ENCODE measurements around the gene NHSL2.
"Not testable (repeated sequence)": the region's sequence is repeated elsewhere in the genome, so short reads cannot be mapped to it uniquely, and the experiment has no call there.

Gene NHSL2

DNA sequence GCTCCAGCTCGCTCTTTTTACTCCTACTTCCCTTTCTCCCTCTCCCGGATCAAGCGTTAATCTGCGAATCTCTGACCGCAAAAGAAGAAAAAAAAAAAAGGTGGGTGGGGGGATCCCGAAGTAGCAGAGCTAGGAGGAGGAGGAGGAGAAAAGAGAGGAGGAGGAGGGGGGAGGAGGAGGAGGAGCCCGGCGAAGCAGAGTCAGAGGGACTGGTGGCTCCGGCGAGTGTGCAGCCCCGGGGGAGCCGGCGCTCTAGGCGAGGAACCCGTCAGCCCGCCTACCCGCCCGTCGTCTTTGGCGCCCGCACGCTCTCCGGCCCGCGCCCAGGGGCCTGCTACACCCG is at the start of gene NHSL2:
TSS of gene NHSL2 (plus strand) at position 203 of the 343 bp plus-strand sequence.
- DNase-seq (ENCODE audit: low read depth in 2 of 2), result peak; percentile 17 to 29

DNA sequence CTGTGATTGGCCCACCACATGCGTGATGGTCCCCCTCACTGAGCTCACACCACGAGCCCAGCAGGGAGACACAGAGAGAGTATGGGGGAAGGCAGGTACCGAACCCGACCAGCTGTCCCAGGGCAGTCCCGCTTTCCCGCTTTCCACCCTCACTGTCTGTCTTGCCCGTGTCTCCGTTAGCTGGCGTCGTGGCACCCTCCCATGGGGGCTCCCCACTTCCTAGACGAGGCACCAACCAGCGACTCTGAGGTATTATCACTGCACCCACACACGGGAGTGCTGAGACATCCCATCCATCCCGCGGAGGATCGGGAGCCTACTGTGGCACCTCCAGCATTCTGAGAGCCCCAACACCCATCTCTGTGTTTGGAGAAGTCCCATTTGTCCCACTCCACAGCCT is 43.0 kb upstream of the NHSL2 start:
- no peak for DNase-seq (ENCODE audit: low read depth in 2 of 2)

DNA sequence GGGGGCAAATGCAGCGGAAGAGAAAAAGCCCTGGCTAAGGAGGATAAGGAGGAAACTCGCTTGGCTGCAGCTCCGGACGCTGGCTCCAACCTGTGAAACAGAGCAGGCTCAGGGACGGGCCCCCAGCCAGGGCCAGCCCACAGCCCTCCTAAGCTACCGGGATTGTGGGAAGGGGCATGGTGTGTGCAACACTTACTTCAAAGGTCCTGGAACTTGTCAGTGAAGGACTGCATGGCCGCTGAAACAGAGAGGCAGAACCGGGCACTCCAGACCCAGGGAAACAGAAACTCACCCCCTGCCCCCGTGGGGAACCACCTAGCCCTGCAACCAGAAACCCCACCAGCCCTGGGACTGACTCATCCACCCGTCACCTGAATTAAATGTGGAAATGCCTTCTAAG is 41.1 kb upstream of the NHSL2 start:
- not testable (repeated sequence) for DNase-seq (ENCODE audit: low read depth in 2 of 2)

DNA sequence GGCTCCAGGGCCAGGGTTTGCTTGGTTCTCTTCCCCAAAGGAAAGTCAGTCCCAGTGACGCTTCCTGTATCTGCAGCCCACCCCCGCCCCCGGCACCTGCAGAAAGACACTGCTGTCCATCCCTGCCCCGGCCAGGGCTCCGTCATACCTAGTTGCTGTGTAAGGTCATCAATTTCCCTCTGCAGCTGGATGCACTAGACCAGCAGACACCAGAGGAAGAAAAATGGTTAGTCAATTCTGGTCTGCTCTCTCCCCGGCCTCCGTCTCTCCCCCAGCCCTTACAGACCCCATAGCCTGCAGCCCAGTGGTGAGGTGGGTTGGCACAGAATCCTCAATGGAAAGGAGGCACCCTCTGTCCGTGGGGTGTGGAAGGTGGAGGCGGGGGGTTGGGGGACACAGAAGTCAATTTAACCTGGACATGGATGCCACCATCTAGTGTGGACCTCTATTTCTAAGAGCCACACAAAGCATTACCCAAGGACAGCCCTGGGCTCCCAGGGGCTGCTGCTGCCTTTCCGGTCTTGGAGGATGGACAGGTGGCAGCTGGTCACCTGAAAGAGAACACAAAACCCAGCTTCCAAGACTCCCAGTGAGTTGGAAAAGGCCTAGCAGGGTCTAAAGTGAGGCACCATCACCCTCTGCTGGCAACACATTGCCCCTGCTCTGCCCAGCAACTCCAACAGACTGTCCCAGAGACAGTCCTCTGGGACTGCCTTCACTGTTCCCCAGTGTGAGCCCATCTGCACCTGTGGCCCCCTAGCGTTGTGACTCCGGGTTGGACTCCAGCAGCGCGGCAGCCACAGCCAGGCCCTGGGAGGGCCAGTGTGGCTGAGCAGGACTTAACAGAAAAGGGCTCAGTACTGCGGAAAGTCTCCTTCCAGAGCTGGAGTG is 40.2 kb upstream of the NHSL2 start:
- DNase-seq (ENCODE audit: low read depth in 2 of 2), result no peak

DNA sequence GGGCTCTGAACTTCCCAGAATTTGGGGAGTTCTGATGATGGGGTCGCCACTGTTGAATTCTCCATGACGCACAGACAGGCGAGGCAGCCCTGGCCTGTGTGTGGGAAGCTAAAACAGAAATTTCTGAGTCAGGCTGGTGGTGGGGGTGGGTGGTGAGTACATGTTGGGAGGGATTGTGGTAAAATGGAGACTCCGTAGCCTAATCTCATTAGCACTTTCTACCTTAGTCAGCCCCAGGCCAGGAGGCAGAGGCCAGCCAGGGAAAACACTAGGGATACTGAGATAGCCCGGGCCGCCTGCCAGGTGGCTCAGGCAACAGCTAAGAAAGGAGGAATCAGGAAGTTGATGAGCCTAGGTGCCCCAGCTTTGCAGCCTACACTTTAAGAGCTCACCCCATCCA is 39.3 kb upstream of the NHSL2 start:
- DNase-seq (ENCODE audit: low read depth in 2 of 2), result no peak

DNA sequence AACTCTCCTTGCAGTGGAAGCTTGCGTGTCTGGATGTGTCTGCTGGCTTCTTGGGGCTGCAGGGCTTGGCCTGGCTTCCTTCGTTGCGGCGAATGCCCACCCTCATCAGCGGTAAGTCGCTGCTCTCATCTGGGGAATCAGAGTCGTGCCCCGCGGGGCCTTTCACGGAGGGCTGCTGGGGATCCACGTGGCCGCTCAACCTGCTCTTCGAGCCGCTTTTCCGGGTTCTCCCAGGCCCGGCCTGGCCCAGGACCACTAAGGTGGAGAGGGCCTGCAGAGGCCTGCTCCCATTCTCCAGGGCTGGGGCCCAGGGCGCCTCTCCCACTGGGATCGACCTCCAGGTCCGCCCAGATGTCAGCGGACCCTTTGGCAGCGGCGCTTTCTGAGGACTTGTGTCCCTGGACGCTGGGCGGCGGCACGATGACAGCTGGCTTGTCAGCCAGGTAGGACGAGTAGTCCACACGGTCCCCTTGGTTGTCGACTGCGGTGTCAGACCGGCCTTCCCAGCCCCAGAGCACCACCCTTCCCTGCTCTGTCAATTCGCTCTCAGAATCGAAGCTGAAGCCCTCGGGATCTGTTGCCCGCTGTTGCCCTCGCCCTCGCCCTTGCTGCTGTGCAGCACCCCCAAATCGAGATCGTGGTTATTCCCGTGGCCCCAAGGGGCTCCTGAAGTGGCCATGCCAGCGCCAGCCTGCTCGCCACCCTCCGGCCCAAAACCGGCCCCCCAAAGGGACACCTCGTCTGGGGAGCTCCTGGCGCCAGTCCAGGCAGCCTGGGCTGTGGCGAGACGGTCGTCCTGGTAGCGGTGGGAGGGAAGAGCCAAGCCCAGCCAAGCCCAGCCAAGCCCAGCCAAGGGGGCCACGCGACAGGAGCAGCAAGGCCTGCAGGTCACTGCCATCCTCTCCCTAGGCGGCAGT is 37.8 kb upstream of the NHSL2 start:
- no peak for DNase-seq (ENCODE audit: low read depth in 2 of 2)

DNA sequence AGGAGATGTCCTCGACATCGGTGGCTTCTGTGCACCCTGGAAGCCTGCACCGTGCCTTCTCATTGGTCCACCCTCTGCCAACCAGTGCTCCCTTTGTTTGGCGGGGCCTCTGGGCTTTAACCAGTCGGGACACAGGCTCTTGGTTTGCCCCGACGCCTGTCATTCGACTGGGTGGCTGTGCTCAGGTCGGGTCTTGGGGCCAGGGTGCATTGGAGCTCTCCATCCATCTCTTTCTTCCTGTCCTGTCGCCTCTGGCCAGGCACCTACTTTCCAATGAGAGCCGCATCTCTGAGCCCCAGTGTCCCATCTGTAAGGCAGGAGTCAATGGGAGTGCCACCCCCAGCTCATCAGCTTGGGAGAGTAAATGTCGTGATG is 37.2 kb upstream of the NHSL2 start:
- no peak for DNase-seq (ENCODE audit: low read depth in 2 of 2)

DNA sequence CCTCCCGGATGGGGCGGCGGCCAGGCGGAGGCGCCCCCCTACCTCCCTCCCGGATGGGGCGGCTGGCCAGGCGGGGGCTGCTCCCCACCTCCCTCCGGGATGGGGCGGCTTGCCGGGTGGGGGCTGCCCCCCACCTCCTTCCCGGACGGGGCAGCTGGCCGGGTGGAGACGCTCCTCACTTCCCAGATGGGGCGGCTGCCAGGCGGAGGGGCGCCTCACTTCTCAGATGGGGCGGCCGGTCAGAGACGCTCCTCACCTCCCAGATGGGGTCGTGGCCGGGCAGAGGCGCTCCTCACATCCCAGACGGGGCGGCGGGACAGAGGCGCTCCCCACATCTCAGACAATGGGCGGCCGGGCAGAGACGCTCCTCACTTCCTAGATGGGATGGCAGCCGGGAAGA is 33.8 kb upstream of the NHSL2 start:
- DNase-seq (ENCODE audit: low read depth in 2 of 2), result not testable (repeated sequence)

DNA sequence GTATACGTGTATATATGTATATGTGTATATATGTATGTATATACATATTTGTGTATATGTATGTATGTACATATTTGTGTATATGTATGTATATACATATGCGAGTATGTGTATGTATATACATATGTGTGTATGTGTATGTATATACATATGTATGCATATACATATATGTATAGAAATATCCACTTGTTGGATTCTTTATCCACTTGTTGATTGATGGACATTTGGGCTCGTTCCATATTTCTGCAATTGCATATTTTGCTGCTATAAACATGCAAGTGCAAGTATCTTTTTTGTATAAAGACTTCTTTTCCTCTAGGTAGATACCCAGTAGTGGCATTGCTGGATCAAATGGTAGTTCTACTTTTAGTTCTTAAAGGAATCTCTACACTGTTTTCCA is 25.5 kb upstream of the NHSL2 start:
- DNase-seq (ENCODE audit: low read depth in 2 of 2), result no peak

DNA sequence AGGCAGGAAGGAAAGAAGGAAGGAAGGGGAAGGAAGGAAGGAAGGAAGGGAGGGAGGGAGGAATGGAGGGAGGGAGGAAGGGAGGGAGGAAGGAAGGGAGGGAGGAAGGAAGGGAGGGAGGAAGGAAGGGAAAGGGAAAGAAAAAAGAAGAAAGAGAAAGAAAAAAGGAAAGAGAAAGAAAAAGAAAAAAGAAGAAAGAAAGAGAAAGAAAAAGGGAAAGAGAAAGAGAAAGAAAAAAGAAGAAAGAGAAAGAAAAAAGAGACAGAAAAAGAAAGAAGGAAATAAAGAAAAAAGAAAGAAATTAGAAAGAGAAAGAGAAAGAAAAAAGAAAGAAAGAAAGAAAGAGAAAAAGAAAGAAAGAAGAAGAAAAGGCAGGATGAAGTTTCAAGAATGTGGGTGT is 15.0 kb upstream of the NHSL2 start:
- no peak for DNase-seq (ENCODE audit: low read depth in 2 of 2)

DNA sequence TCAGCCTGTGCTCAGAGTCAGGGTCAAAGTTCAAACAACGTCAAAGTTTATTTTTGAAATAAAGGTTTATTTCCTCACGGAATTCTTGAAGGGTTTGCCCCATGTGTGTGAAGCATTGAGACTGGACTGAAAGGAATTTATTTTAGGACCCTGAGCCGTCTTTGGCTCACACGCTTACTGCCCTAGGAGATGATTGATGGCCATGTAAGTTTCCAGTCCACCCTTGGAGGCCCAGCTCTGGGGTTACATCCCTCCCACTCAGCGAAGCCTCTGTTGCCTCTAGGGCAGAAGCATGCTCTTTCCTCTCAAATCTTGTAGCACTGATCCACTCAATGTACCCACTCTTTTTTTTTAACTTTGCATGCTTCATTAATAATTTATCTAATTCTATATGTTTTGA is 4.5 kb upstream of the NHSL2 start:
- no peak for DNase-seq (ENCODE audit: low read depth in 2 of 2)

DNA sequence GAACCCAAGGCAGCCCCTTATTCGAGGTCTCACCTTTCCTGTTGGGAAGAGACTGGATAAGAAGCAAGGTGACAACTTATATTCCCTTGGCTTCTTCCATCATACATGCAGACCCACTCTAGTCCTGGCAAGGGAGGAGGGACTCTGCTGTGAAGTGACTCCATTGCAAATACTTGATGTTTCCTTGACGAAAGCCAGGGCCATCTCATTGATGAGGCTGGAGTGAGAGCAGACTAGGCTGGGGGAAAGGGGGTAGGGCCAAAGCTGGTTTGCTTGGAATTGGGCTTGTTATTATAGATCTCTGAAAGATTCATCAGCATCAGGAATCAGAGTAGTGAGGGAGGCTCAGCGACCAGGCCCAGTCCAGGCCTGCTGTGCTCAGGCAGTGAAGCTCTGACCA is 2.3 kb upstream of the NHSL2 start:
- no peak for DNase-seq (ENCODE audit: low read depth in 2 of 2)

DNA sequence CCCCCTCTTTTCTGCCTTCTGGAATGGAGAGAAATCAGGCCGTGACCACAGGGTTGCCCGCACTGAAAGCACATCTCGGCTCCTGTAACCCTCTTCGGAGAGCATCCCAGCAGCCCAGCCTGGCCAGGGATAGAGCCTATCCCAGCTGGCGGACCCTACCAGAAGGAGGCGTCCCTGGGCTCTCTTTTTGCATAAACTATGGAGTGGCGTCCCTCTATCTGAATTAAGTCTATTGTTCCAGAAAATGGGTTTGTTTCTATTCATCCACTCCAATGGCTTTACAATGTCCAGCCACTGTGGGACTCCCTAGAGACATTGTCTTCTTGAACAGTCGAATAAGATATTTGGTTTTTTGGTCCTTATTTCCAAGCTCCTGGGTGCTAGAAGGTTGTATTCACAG is 689 bp upstream of the NHSL2 start:
- no peak for DNase-seq (ENCODE audit: low read depth in 2 of 2)

DNA sequence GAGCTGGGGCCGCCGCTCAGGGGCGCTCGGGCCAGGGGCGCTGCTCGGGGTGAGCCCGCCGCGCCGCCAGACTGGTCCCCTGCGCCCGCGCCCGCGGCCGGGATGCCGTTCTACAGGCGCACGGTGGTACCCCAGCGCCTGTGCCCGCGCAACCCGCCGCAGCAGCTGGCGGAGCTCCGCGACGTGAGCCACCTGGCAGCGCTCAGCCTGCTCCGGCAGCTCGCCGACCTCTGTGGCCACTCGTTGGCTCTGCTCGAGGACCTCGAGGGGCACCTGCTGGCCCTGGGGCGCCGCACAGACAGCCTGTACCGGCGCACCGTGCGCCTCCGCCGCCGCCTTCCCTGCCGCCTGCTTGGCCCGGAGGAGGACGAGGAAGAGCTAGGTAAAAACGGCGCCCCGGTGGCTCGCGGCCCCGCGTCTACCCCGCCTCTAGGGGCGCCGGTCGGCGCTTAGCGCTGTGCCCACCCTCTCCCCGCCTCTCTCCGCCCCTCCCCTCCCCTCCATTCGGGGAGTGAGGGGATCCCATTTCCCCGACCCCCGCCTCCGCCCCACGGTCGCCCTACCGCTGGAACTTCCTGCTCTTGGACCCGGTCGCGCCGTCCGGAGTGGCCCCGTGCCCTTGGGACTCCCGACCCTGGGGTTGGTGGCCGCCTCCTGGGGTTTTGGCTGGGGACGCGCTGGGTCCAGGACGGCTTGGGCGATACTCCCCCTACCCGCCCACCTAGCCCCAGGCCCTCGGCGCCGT is 513 bp downstream of the NHSL2 start:
- peak in 1 of 2 donors; percentile 30 for DNase-seq (ENCODE audit: low read depth in 2 of 2)

DNA sequence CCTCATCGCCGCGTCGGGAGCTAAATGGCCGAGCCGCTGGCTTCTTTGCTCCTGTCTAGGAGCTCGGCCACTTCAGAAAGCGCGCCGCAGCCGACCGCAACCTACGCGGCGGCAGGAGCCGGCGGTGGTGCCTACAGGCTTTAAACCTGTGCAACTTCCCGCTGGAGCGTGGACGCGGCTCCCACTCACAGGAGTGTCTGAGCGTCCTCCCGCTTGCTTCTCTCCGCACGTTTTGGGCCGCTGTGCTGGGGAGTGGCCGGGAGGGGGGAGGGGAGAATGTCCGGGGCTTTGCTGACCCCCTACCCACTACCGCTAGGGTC is 1.0 kb downstream of the NHSL2 start:
- DNase-seq (ENCODE audit: low read depth in 2 of 2), result no peak

DNA sequence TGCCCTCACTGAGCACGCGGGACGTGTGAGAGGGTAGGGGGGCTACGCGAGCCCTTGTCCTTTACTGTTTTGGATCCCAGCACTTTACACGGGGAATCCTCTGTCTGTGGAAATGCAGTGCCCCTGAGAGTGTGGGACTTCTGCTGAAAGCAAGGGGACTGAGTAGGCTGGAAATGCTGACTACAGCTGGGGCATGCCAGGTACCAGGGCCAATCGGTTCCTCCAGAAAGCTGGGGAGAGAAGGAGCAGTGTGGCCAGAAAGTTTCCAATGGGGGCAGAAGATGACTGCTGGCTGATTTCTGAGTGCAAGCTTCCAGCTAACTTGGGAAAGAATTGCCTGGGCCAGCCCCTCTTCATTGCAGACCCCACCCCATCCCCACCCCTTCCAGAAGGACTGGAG is 1.5 kb downstream of the NHSL2 start:
- no peak for DNase-seq (ENCODE audit: low read depth in 2 of 2)

DNA sequence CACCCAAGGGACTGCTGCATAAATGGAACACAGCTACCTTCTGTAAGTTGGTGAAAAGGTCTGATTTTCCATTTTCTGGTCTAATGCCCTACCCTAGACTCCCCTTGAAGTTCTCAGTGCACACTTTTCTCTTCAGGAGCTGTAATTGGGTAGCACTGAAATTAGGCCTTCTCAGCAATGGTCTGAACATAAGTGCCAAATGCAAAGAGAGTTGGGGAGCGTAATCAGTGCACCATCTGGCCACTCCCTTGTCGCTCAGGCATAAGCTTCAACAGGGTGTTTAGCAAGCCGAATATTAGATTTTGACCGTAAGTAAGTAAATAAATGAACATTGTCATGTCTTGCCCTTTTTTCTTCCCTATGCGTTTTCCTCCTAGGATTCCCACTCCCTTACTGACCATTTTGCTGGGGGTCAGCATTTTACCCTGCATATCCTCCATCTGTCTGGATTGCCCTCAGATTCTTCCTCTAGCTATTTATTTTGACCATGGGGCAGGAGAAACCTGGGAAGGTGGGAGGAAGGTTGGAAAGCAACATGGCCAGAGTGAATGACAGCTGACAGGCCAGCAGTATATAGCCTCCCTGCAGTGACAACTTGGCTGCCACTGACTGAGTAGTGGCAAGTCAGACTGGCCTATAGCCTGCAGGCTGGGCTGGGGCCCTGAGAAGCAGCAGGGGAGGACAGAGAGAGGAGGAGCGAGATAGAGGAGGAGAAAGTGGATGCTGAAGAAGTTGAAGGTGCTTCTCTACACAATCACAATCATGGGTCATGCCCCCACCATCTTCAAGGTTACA is 2.7 kb downstream of the NHSL2 start:
- no peak for DNase-seq (ENCODE audit: low read depth in 2 of 2)

DNA sequence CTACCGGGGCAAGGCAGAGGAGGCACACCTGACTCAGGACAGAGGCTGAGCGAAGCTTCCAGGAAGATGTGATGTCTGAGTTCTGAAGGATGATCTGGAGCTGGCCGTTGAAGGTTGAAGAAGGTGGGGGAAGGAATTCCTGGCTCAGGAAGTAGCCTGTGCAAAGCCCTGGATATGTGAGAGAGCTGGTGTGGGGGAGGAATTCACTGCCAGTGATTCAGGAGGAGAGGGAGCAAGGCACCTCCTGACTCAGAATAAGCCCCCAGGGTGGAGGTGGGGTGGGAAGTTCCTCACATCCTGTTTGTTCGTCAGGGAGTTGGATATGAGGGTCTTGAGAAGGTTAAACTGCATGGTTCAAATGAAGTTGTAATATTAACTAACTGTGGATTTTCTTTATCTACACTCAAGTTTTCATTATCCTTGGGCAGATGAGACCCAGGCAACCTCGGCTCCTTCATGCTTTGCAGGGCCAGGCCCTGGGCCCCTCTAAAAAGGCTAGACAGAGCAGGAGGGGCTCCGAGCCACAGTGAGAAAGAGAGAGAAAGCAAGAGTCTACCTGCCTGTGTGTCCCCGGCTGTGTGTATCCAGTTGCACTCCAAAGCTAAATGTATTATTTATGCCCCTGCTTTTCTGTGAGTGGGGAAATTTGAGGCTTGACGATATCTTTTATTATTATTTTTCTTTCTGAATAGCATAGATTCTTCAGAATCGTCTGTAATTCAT is 7.1 kb downstream of the NHSL2 start:
- no peak for DNase-seq (ENCODE audit: low read depth in 2 of 2)

DNA sequence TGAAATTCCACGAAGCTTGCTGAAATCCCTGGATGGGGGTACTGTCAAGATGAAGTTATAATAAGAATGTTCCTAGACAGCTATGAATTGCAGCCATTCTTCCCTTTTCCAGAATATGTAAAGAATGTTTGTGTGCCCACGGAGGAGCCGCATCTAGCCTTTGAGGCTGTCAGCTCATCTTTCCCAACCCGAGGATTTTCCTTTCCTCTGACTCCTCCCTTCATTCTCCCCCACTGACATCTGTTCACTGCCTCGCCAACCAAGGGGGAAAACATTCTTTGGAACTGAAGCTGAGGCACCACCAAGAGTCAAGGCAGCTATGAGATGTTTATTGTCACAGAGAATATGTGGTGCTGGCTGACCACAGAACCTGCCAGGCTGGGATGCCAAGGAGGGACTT is 8.8 kb downstream of the NHSL2 start:
- no peak for DNase-seq (ENCODE audit: low read depth in 2 of 2)

DNA sequence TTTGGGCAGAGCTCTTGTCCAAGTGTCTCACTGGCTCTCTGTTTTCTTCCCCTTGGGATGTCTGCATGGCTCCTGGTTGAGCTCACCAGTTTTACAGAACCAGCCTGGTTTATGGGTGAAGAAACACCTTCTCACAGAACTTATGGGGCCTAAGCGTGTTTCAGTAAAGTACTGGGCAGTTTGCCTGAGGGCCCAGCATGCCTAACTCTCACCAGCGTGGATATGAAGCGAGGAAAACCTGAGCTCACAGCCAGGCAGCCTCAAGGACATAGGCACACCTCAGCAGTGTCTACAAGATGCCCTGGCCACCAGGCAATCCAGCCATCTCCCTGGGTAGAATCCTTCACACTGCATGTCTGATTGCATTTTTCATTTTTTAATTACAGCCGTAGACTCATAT is 9.2 kb downstream of the NHSL2 start:
- no peak for DNase-seq (ENCODE audit: low read depth in 2 of 2)

DNA sequence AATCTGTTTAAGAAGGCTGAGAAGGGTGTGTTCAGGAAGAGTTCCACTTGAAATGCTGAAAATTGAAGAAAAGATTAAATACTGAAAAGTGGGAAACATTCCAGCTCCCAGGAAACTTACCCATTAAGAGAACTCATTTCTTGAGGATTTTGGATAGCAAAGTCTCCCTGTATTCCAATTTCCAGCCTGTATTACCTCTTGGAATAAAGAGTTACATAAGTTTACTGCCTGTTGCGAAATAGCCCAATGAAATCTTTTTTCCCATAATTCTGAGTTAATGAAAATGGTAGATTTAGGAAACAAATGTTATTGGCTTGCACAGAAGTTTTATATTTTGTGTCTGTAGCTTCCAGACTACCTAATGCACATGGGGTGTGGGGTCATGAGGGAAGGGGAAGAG is 12.0 kb downstream of the NHSL2 start:
- no peak for DNase-seq (ENCODE audit: low read depth in 2 of 2)
